HG03565 (cell line): ENCODE measurements around the gene DEFB112.

Source experiments
- ATAC-seq: cut with Tn5 transposase; IDR thresholded peaks from one replicate; pipeline ENCODE4 v1.9.1; 2021; ENCODE audit warnings: mild to moderate bottlenecking, moderate library complexity; ENCODE audit not compliant: unreplicated experiment

DEFB112 gene, protein sequence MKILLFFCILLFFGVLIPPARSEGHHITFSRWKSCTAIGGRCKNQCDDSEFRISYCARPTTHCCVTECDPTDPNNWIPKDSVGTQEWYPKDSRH

DNA sequence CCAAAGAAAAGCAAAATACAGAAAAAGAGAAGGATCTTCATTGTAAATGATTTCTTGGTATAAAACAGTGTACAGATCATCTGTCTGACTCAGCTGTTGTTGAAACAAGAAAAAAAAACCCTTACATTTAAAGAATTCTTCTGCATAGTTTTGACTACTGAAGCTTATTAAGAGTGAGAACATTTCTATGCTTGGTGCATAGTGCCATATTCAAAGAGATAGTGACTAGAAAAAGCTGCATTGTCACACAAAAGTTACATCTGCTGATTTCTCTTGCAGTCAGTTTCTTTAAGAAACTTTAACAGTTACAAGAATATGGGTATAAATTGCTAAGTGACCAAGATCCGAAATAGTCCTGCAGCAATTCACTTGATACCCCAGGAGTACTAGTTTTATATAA, at the start of gene DEFB112:
Gene DEFB112, minus strand, starts transcription at position 101 of the 400 bp plus-strand sequence. Its CDS starts 60 bp downstream, at position 41.
- ATAC-seq, result no peak

DNA sequence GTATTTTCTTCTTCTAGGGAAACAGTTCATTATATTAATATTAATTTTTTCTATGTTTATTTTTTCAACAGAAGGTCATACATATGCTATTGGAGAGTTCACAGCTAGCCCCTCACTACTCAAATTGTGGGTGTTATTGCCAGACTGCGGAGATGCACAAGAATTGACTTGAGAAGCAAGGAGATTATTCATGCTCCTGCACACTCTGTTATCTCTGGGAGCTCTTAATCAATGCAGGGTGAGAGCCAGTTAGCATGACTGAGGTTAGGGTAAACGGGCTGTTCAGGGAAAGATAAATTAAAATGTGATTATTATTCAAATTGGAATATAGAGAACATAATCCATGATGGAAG, 48.9 kb upstream of the DEFB112 start:
- ATAC-seq, result no peak

DNA sequence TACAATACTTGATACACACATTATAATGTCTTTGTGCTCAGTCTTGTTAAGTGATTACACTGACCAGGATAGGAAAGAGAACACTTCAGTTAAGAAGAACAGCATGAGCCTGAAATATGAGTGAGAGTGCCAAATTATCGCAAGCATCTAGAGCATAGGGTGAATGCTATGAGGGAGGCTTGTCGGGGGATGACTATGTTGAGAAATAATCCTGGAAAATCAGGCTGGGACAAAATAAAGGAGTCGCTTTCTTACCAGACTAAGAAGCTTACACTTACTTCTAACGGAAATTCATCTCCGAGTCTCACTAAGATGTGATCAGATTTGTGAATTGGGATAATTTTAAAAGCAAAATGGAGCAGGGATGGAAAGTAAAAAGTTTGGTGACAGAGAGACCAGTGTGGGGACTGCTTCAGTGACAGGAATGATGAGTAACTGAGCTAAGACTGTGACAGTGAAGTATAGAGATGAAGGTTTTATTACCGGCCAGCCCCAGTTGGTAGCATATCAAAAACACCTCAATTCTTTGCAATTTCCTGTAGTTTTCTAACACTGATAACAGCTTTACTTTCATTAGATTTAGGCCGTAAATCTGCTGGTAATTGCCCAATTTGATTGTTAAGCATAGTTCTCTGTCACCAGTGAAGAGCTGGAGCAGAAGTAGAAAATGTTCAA, 48.4 kb upstream of the DEFB112 start:
- no peak for ATAC-seq

DNA sequence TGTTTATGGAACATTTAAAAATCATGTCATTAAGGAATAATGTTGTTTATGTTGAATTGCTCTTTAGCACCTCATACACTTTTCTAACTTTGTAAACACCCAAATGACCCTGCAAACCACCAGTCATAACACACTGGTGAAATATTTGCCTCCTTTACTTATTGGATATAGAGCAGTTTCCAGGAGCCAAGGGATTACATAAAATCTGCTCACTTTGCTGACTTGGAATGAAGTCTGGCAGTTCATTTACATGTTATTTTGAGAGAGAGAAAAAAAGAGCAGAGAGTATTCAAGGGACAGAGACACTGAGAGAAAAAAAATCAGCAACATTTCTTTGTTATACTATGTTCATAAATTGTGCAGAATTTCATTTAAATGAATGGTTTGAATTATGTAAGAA, 46.6 kb upstream of the DEFB112 start:
- ATAC-seq, result no peak

GRCh38 chr6:50093938-50094272, 44.2 kb upstream of the DEFB112 start:
- no peak for ATAC-seq

DNA sequence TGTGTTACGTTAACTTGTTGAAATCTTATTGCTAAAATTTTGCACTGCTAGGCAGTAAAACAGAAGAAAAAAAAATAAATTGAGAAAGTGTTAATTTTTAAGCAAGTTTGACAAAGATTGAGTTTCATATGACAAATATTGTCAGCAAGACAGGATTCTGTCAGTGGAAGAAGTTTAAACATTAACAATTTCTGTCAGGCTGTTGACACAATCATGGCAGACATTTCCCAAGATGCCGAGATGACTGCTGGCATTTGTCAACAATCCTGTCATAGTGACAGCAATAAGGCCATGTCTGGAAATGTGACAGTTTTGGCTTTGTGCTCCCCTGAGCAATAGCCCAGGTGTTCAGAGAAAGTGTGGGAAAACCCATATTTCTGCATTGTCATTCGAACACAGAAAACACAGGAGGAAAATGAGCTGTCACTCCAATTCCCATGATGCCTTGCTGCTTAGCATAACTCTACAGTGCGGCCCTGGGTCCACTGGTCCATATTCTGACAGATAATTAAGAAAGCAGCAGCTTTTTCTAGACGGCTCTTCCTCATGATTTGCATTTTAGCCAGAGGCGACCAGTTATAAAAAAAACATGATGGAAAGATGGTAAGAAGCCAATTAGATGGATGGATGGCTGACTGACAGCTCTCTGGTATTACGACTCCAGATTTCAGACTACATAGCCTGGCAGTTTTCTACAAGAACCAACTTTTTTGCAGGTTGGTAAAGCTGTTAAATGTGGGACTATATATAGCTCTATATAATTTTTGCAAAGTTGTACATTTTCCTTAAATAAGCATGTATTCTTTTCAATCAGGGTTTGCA, 43.6 kb upstream of the DEFB112 start:
- ATAC-seq, result no peak

- no peak for ATAC-seq
These were observed 41.9 kb upstream of the DEFB112 start for GRCh38 chr6:50091641-50092040.

- no peak for ATAC-seq
These were observed 40.2 kb upstream of the DEFB112 start for GRCh38 chr6:50089911-50090310.

- ATAC-seq, result no peak
These were observed 37.7 kb upstream of the DEFB112 start for GRCh38 chr6:50087231-50087954.

GRCh38 chr6:50077385-50077784, 27.7 kb upstream of the DEFB112 start:
- ATAC-seq, result no peak

DNA sequence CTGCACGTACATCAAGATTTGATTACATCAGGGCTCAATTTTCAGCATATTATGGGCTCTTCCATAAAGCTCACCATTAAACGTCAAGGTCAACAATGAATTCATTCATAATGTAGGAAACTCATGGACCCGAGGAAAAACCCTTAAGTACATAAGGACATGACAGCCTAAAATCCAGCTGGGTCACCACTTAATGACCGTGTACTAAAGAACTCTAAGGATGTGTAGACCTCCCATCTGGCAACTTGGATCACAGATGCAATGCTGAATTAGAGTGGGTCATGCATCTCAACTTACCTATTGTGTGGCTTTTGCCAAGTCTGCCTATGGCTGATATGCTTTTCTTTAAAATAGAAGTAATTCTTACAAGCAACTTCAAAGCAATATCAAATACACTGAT, 26.7 kb upstream of the DEFB112 start:
- ATAC-seq, result no peak

DNA sequence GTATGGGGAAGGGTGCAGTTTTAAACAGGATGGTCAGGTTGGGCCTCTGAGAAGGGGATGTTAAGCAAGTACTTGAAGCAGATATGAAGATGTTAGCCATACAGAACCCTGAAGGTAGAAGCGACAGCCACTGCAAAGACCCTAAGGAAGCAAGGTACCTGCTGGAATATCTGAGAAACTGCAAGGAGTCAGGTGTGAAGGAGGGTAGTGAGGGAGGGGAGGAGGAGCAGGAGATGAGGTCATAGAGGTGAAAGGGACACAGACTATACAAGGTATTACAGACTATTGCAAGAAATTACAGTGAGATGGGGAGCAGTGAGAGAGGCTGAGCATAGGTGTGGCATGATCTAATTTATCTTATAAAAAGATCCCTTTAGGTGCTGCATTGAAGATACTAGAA, 22.2 kb upstream of the DEFB112 start:
- ATAC-seq, result no peak

GRCh38 chr6:50070101-50070500, 20.4 kb upstream of the DEFB112 start:
- no peak for ATAC-seq

GRCh38 chr6:50062051-50062450, 12.3 kb upstream of the DEFB112 start:
- ATAC-seq, result no peak

- ATAC-seq, result peak; percentile 62
These were observed 6.5 kb upstream of the DEFB112 start for GRCh38 chr6:50056242-50056641.

GRCh38 chr6:50047026-50047425, 2.7 kb downstream of the DEFB112 start:
- ATAC-seq, result no peak

DNA sequence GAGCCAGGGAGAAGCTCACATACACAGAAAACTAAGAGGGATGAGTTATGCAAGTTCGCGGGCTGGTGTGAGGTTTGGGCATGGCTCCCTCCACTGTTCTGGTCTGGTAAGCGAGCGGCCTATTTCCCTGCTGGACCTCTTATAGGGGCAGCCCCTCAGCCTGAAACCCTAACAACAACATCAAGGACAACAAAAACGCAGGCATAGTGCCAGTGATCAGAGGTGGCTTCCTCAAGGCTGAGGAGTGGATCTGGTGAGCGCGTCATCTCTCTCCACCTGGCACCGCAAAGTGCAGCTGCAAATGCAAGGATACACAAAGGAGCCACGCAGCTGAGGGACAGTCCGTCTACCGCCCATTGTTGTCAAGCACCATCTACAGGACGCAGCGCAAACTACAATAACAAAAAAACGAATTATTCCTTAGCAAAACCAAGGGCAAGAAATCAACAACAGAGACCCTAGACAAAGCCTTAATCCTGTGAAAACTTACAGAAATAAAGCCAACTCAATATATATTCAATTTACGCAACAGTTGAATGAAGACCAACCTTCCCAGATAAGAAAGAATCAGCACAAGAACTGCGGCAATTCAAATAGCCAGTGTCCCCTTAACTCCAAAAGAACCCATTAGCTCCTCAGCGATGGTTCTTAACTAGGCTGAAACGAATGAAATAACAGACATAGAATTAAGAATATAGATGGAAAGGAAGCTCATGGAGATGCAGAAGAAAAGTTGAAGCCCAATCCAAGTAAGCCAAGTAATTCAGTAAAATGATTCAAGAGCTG, 18.8 kb downstream of the DEFB112 start:
- ATAC-seq, result no peak

- no peak for ATAC-seq
These were observed 19.4 kb downstream of the DEFB112 start for GRCh38 chr6:50030350-50030749.

DNA sequence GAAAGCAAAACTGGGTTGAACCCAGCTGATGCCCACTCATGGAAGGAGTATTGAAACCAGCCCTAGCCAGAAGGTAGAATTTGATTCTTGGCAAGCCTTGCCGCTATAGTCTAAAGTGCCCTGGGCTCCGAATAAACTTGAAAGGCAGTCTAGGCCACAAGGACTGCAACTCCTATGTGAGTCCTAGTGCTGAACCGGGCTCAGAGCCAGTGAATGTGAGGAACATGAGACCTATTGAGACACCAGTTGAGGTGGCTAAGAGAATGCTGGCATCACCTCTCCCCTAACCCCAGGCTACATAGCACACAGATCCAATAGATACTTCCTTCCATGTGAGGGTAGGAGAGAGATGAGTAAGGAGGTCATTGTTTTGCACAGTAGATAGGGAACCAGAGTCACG, 24.5 kb downstream of the DEFB112 start:
- no peak for ATAC-seq

DNA sequence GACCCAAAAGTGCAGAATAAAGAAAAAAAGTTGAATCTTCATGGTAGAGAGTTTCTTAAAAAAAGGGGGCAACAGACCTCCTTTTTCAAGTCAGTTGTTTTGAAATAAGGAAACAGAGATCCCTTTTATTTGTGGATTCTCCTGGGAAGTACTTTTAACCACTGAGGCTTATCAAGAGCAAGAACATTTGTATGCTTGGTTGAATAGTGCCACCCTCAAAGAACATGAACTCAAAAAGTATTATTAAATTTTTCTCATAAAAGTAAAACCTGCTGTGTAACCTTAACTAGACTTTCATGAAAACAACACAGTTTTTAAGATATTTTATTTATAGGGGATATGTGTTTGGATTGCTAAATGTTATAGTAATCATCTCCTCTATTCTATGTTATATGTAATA, 27.8 kb downstream of the DEFB112 start, which contains the start of gene DEFB110:
Gene DEFB110, minus strand, starts transcription at position 101 of the 400 bp plus-strand sequence. Its CDS starts 59 bp downstream, at position 42.
- ATAC-seq, result no peak

DNA sequence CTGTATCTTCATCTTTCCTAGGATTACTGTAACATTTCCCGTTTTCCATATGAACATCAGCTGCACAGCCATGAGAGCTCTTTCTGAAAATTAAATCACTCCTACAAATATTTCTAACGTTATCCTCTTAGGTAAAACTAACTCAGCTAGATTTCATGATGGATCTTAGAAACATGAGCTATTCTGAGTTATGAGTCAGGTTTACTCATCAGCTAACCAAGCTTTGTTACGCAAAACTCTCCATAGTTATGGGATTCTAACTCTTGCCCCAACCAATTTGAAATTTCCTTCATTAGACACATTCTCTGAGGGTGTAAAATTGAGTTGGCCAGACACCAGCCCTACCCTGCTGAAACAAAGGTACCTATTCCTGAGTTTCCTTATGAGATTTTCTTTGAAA, 41.9 kb downstream of the DEFB112 start:
- ATAC-seq, result no peak
